MM.1S (cell line): ENCODE data around the gene RET.

ENCODE experiments used
- EZH2phosphoT487 ChIP-seq: fragments of 300-600 bp; sonication (generic); IDR thresholded peaks from 2 replicates; pipeline ENCODE4 v1.6.1; 2018; ENCODE audit warnings: antibody characterized with exemption, low read length
- TF ChIP-seq, protein P1 (sequence below): fragments of 300-600 bp; sonication (generic); IDR thresholded peaks from 2 replicates; pipeline ENCODE4 v1.5.1; 2016; ENCODE audit warnings: antibody characterized with exemption, low read length, mixed read lengths

DNA sequence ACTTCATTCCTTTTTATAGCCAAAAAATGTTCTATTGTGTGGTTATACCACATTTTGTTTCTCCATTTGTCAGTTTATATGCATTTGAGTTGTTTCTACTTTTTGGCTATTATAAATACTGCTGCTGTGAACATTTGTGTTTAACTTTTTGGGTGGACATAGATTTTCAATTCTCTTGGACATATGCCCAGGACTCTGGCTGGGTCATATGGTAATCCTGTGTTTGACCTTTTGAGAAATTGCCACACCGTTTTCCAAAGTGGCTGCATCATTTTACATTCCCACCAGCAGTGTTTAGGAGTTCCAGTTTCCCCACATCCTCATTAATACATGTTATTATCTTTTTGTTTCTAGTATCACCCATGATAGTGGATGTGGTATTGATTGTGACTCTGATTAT, 100.7 kb downstream of the RET start:
- TF ChIP-seq, protein P1, sequence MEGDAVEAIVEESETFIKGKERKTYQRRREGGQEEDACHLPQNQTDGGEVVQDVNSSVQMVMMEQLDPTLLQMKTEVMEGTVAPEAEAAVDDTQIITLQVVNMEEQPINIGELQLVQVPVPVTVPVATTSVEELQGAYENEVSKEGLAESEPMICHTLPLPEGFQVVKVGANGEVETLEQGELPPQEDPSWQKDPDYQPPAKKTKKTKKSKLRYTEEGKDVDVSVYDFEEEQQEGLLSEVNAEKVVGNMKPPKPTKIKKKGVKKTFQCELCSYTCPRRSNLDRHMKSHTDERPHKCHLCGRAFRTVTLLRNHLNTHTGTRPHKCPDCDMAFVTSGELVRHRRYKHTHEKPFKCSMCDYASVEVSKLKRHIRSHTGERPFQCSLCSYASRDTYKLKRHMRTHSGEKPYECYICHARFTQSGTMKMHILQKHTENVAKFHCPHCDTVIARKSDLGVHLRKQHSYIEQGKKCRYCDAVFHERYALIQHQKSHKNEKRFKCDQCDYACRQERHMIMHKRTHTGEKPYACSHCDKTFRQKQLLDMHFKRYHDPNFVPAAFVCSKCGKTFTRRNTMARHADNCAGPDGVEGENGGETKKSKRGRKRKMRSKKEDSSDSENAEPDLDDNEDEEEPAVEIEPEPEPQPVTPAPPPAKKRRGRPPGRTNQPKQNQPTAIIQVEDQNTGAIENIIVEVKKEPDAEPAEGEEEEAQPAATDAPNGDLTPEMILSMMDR = no peak
- TF ChIP-seq EZH2phosphoT487 = no peak
